Measurements from ENCODE around the gene CDK5. TPM values are rescaled to one million over a fixed set of nuclear protein-coding genes. Genes with fewer than 3 reads are reported as not detected.

CDK5 gene
- polyA plus RNA-seq, 1 donor from 2014 or later: 88.3 TPM

- H3K4me2 ChIP-seq (ENCODE audit: low read length): no peak overlapping the region
- peaks cover 13% of the 10 kb centered on the region for H3K79me2 ChIP-seq (replicated peaks; ENCODE audit: insufficient read depth, low read length)
- no peaks in the 10 kb centered on the region for H4K20me1 ChIP-seq (ENCODE audit: insufficient read depth)
- TF ChIP-seq EP300 (conservative IDR thresholded peaks at IDR 0.05; ENCODE audit: poor library complexity, severe bottlenecking) (no peak), TAF1 (IDR thresholded peaks at IDR 0.05; ENCODE audit: low read depth) (no peak), POLR2AphosphoS5 (IDR thresholded peaks at IDR 0.05) (no peak), RAD21 (conservative IDR thresholded peaks at IDR 0.05) (no peak), CTCF (IDR thresholded peaks at IDR 0.05; ENCODE audit: poor library complexity, severe bottlenecking) (no peak), EZH2 (IDR thresholded peaks at IDR 0.05; ENCODE audit: borderline replicate concordance, insufficient read depth, low read length, poor library complexity, severe bottlenecking) (no peak), SMC3 (conservative IDR thresholded peaks at IDR 0.05; ENCODE audit: poor library complexity) (no peak)
- no peaks in the 10 kb centered on the region for H3F3A ChIP-seq (ENCODE audit: insufficient read depth, low read length, poor library complexity, severe bottlenecking)
- no peak overlapping the region for H3K9ac ChIP-seq (ENCODE audit: low read length)
- no peak overlapping the region for H3K4me3 ChIP-seq (ENCODE audit: low read length)
- no peaks in the 10 kb centered on the region for H3K36me3 ChIP-seq (ENCODE audit: insufficient read depth, low read length)
- no peak overlapping the region for H2AFZ ChIP-seq (ENCODE audit: low read depth, low read length)
- H3K27me3 ChIP-seq (ENCODE audit: insufficient read depth, low read depth, low read length): no peaks in the 10 kb centered on the region
- no peaks in the 10 kb centered on the region for H3K9me3 ChIP-seq (ENCODE audit: low read length)
- no peak overlapping the region for H3K27ac ChIP-seq (ENCODE audit: low read length)
- no peaks in the 10 kb centered on the region for H3K9me2 ChIP-seq (ENCODE audit: insufficient read depth, low read length)
Observed at GRCh38 chr7:151077705-151078232, 20.1 kb upstream of the CDK5 start.

DNA sequence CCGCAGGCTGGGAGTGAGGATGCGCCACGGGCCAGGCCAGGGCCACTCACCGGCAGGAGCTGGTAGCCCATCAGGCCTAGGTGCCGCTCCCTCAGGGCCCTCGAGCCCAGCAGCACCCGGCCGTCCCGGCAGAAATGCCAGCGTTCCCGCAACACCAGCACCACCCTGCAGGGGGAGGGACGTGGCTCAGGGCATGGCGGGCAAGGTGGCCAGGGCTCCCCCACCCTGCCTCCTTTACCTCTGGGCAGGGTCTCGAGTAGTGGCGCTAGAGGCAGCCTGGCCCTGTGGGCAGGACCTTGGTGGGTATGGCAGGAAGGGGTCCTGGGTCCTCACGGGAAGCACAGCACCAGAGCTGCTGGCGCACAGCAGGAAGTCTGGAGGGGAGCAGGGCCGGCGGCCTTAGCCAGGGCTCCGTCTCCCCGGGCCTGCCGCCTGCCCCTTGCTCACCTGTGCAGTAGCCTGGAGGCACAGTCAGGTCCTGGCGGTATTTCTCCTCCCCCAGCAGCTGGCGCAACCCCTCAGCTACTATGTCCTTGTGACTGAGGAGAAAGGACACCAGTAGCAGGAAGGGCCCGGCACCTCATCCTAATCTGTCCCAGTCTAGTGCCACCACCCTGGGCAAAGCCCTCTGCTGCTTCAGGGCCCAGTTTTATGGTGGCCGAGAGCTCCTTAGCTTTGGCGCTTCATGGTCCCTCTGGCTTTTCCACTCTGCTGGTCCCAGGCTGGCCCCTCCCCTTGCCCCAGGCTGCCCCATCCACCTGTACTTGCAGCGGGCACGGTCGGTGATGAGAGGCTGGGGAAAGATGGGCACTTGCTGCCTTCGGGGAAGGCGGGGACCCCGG lies 19.4 kb upstream of the CDK5 start:
- Histone ChIP-seq H3F3A (ENCODE audit: insufficient read depth, low read length, poor library complexity, severe bottlenecking) (no peaks in the 10 kb centered on the region), H3K9me3 (ENCODE audit: low read length) (no peaks in the 10 kb centered on the region), H3K36me3 (ENCODE audit: insufficient read depth, low read length) (no peaks in the 10 kb centered on the region), H3K4me3 (ENCODE audit: low read length) (no peak overlapping the region), H3K27me3 (ENCODE audit: insufficient read depth, low read depth, low read length) (no peaks in the 10 kb centered on the region), H3K27ac (ENCODE audit: low read length) (no peak overlapping the region), H2AFZ (ENCODE audit: low read depth, low read length) (no peak overlapping the region), H3K4me2 (ENCODE audit: low read length) (no peak overlapping the region), H3K9ac (ENCODE audit: low read length) (no peak overlapping the region), H4K20me1 (ENCODE audit: insufficient read depth) (no peaks in the 10 kb centered on the region), H3K9me2 (ENCODE audit: insufficient read depth, low read length) (no peaks in the 10 kb centered on the region), H3K79me2 (replicated peaks; ENCODE audit: insufficient read depth, low read length) (peaks cover 13% of the 10 kb centered on the region)
- TF ChIP-seq EZH2 (IDR thresholded peaks at IDR 0.05; ENCODE audit: borderline replicate concordance, insufficient read depth, low read length, poor library complexity, severe bottlenecking): no peak
- TF ChIP-seq EP300 (conservative IDR thresholded peaks at IDR 0.05; ENCODE audit: poor library complexity, severe bottlenecking): no peak
- TF ChIP-seq MXI1 (conservative IDR thresholded peaks at IDR 0.05; ENCODE audit: poor library complexity, severe bottlenecking): no peak
- no peak for TF ChIP-seq CTCF (IDR thresholded peaks at IDR 0.05; ENCODE audit: poor library complexity, severe bottlenecking)
- no peak for TF ChIP-seq SMC3 (conservative IDR thresholded peaks at IDR 0.05; ENCODE audit: poor library complexity)
- TF ChIP-seq TAF1 (IDR thresholded peaks at IDR 0.05; ENCODE audit: low read depth): no peak
- TF ChIP-seq, protein P1, sequence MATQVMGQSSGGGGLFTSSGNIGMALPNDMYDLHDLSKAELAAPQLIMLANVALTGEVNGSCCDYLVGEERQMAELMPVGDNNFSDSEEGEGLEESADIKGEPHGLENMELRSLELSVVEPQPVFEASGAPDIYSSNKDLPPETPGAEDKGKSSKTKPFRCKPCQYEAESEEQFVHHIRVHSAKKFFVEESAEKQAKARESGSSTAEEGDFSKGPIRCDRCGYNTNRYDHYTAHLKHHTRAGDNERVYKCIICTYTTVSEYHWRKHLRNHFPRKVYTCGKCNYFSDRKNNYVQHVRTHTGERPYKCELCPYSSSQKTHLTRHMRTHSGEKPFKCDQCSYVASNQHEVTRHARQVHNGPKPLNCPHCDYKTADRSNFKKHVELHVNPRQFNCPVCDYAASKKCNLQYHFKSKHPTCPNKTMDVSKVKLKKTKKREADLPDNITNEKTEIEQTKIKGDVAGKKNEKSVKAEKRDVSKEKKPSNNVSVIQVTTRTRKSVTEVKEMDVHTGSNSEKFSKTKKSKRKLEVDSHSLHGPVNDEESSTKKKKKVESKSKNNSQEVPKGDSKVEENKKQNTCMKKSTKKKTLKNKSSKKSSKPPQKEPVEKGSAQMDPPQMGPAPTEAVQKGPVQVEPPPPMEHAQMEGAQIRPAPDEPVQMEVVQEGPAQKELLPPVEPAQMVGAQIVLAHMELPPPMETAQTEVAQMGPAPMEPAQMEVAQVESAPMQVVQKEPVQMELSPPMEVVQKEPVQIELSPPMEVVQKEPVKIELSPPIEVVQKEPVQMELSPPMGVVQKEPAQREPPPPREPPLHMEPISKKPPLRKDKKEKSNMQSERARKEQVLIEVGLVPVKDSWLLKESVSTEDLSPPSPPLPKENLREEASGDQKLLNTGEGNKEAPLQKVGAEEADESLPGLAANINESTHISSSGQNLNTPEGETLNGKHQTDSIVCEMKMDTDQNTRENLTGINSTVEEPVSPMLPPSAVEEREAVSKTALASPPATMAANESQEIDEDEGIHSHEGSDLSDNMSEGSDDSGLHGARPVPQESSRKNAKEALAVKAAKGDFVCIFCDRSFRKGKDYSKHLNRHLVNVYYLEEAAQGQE (IDR thresholded peaks at IDR 0.05; ENCODE audit: borderline replicate concordance): no peak
- TF ChIP-seq RAD21 (conservative IDR thresholded peaks at IDR 0.05): no peak
- no peak for TF ChIP-seq POLR2AphosphoS5 (IDR thresholded peaks at IDR 0.05)
